HepG2 (cell line): ENCODE results near the gene CHKB. TPM values are rescaled to one million over a fixed set of nuclear protein-coding genes. Genes with fewer than 3 reads are reported as not detected.

ENCODE experiments used
- AKAP8 ChIP-seq: sonication (generic); formaldehyde crosslinking; IDR thresholded peaks from 2 replicates; pipeline ENCODE4 v1.5.1; 2020; ENCODE audit warnings: mild to moderate bottlenecking, missing genetic modification reagents
- CAMTA2 ChIP-seq: sonication (generic); formaldehyde crosslinking; IDR thresholded peaks from 2 replicates; pipeline ENCODE4 v1.4.0; 2020; ENCODE audit warnings: mild to moderate bottlenecking, missing genetic modification reagents, borderline replicate concordance
- FOXK1 ChIP-seq: sonication (generic); formaldehyde crosslinking; IDR thresholded peaks from 2 replicates; pipeline ENCODE4 v1.4.0; 2020; ENCODE audit warnings: low read depth, missing genetic modification reagents, borderline replicate concordance
- FOXK2 ChIP-seq: fragments of 450-650 bp; IDR thresholded peaks from 2 replicates; pipeline ENCODE4 v1.6.1; 2016
- HDAC6 ChIP-seq: fragments of 200-600 bp; sonication (generic); IDR thresholded peaks from 2 replicates; pipeline ENCODE4 v1.7.0; 2017; ENCODE audit warnings: mild to moderate bottlenecking, antibody characterized with exemption, low read length, low read depth
- HNRNPL ChIP-seq: fragments of 200-400 bp; formaldehyde crosslinking; IDR thresholded peaks from 2 replicates; pipeline ENCODE4 v1.6.1; 2017; ENCODE audit warnings: mild to moderate bottlenecking, low read depth, low read length
- KAT7 ChIP-seq: IDR thresholded peaks from 2 replicates; pipeline ENCODE4 v1.6.1; 2018; ENCODE audit warnings: borderline replicate concordance, missing compliant biosample characterization
- NAIF1 ChIP-seq: sonication (generic); formaldehyde crosslinking; IDR thresholded peaks from 2 replicates; pipeline ENCODE4 v1.5.0; 2020; ENCODE audit warnings: mild to moderate bottlenecking, missing genetic modification reagents, borderline replicate concordance
- NFRKB ChIP-seq: fragments of 450-650 bp; IDR thresholded peaks from 2 replicates; pipeline ENCODE4 v1.6.1; 2017
- NPAS2 ChIP-seq: sonication (generic); formaldehyde crosslinking; IDR thresholded peaks from 2 replicates; pipeline ENCODE4 v1.8.0; 2022; ENCODE audit warnings: mild to moderate bottlenecking, missing genetic modification reagents, borderline replicate concordance
- PHF21A ChIP-seq: sonication (generic); formaldehyde crosslinking; IDR thresholded peaks from 2 replicates; pipeline ENCODE4 v1.5.0; 2020; ENCODE audit warnings: mild to moderate bottlenecking, missing genetic modification reagents
- ZFP36L1 ChIP-seq: sonication (generic); formaldehyde crosslinking; IDR thresholded peaks from 2 replicates; pipeline ENCODE4 v1.8.0; 2022; ENCODE audit warnings: mild to moderate bottlenecking, missing genetic modification reagents, moderate library complexity
- ZIK1 ChIP-seq: sonication (generic); formaldehyde crosslinking; IDR thresholded peaks from 2 replicates; pipeline ENCODE4 v1.5.0; 2020; ENCODE audit warnings: mild to moderate bottlenecking, low read depth, missing genetic modification reagents, borderline replicate concordance
- ZNF10 ChIP-seq: sonication (generic); formaldehyde crosslinking; IDR thresholded peaks from 2 replicates; pipeline ENCODE4 v1.4.0; 2020; ENCODE audit warnings: mild to moderate bottlenecking, low read depth, missing genetic modification reagents, borderline replicate concordance
- ZNF124 ChIP-seq: sonication (generic); formaldehyde crosslinking; IDR thresholded peaks from 2 replicates; pipeline ENCODE4 v1.4.0; 2020; ENCODE audit warnings: missing genetic modification reagents
- ZNF263 ChIP-seq: sonication (generic); formaldehyde crosslinking; IDR thresholded peaks from 2 replicates; pipeline ENCODE4 v1.4.0; 2020; ENCODE audit warnings: missing genetic modification reagents
- ZNF317 ChIP-seq: sonication (generic); formaldehyde crosslinking; IDR thresholded peaks from 2 replicates; pipeline ENCODE4 v1.5.0; 2020; ENCODE audit warnings: mild to moderate bottlenecking, missing genetic modification reagents
- ZNF326 ChIP-seq: sonication (generic); formaldehyde crosslinking; IDR thresholded peaks from 2 replicates; pipeline ENCODE4 v1.4.0; 2020; ENCODE audit warnings: missing genetic modification reagents, borderline replicate concordance
- ZNF383 ChIP-seq: sonication (generic); formaldehyde crosslinking; IDR thresholded peaks from 2 replicates; pipeline ENCODE4 v1.4.0; 2020; ENCODE audit warnings: missing genetic modification reagents, mild to moderate bottlenecking, borderline replicate concordance
- ZNF543 ChIP-seq: sonication (generic); formaldehyde crosslinking; IDR thresholded peaks from 2 replicates; pipeline ENCODE4 v1.4.0; 2020; ENCODE audit warnings: mild to moderate bottlenecking, missing genetic modification reagents
- ZNF850 ChIP-seq: sonication (generic); formaldehyde crosslinking; conservative IDR thresholded peaks from 2 replicates; pipeline ENCODE4 v1.9.0; 2021; ENCODE audit warnings: mild to moderate bottlenecking, missing genetic modification reagents
- ZSCAN25 ChIP-seq: sonication (generic); formaldehyde crosslinking; IDR thresholded peaks from 2 replicates; pipeline ENCODE4 v1.8.0; 2022; ENCODE audit warnings: mild to moderate bottlenecking, missing genetic modification reagents
- polyA plus RNA-seq, 8 experiments: library from polyadenylated mRNA; depleted of rRNA in 3 of 8; stranded (reverse) in 7 of 8; unstranded in 1 of 8; fragments of >200 nt; fragmentation: Illumina TruSeq in 4 of 8; extraction: Trizol in 4 of 8; gene quantifications; 2 replicates each; pipeline versions ENCODE4 v1.2.1 to v1.2.3, GENCODE V29; 2011 to 2016; ENCODE audit warnings: low read depth in 4 of 8, missing spikeins in 1 of 8, mixed read lengths in 1 of 8; ENCODE audit not compliant: insufficient read depth in 1 of 8
- total RNA-seq, 5 experiments: library from RNA; depleted of rRNA; stranded (reverse); fragments of >200 nt; fragmentation: Illumina TruSeq; extraction: Trizol; gene quantifications; 2 replicates each; pipeline ENCODE4 v1.2.3, GENCODE V29; 2016; ENCODE audit warnings: low read depth in 1 of 5
- TF ChIP-seq, protein P1 (sequence below): sonication (generic); formaldehyde crosslinking; IDR thresholded peaks from 2 replicates; pipeline ENCODE4 v1.4.0; 2020; ENCODE audit warnings: missing genetic modification reagents
- TF ChIP-seq, protein P2 (sequence below): sonication (generic); formaldehyde crosslinking; IDR thresholded peaks from 2 replicates; pipeline ENCODE4 v1.9.0; 2022; ENCODE audit warnings: missing genetic modification reagents, mild to moderate bottlenecking, borderline replicate concordance
- TF ChIP-seq, protein P3 (sequence below): sonication (generic); formaldehyde crosslinking; IDR thresholded peaks from 2 replicates; pipeline ENCODE4 v1.9.0; 2021; ENCODE audit warnings: missing genetic modification reagents, borderline replicate concordance
- TF ChIP-seq, protein P4 (sequence below): sonication (generic); formaldehyde crosslinking; IDR thresholded peaks from 2 replicates; pipeline ENCODE4 v1.4.0; 2020; ENCODE audit warnings: mild to moderate bottlenecking, missing genetic modification reagents

CHKB gene
- total and polyA plus RNA-seq, 2 of the 13 experiments (the other 11 are each of a cell fraction or from before 2014, with no cell fraction given), result 24.5 to 42.7 TPM

DNA sequence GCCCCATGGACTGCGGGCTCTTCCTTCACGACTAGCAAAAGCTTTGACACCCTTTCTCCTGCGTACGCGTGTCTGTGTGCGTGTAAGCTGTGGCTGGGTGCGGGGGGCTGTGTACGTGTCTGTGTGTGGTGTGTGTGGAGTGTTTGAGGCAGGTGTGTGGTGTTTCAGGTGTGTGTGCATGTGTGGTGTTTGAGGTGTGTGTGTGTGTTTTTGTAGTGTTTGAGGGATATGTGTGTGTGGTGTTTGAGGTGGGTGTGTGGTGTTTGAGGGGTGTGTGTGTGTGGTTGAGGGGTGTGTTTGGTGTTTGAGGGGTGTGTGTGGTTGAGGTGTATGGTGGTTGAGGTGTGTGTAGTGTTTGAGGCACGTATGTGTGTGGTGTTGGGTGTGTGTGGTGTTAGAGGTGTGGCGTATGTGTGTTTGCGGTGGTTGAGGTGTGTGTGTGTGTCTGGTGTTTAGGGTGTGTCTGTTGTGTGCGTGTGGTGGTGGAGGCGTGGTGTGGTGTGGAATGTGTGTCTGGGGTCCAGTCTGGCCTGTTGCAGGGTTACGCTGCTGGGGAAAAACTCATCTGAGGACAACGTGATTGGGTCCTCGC, 46.0 kb upstream of the CHKB start (continued):
- TF ChIP-seq, protein P1, sequence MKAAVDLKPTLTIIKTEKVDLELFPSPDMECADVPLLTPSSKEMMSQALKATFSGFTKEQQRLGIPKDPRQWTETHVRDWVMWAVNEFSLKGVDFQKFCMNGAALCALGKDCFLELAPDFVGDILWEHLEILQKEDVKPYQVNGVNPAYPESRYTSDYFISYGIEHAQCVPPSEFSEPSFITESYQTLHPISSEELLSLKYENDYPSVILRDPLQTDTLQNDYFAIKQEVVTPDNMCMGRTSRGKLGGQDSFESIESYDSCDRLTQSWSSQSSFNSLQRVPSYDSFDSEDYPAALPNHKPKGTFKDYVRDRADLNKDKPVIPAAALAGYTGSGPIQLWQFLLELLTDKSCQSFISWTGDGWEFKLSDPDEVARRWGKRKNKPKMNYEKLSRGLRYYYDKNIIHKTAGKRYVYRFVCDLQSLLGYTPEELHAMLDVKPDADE, result no peak
- TF ChIP-seq ZNF383 (CRISPR knock-in tag) (no peak), ZIK1 (no peak), ZNF124 (CRISPR knock-in tag) (no peak), HDAC6 (no peak), AKAP8 (CRISPR knock-in tag) (no peak), FOXK2 (no peak), ZSCAN25 (no peak), NPAS2 (CRISPR knock-in tag) (no peak), ZNF326 (CRISPR knock-in tag) (no peak), CAMTA2 (CRISPR knock-in tag) (no peak), PHF21A (CRISPR knock-in tag) (0 out of 2 replicates have a peak, but pooled peaks have one; percentile 0), ZNF317 (CRISPR knock-in tag) (no peak), ZNF850 (CRISPR knock-in tag) (no peak), FOXK1 (no peak), HNRNPL (0 out of 2 replicates have a peak, but pooled peaks have one; percentile 21), ZNF263 (CRISPR knock-in tag) (no peak), ZNF10 (CRISPR knock-in tag) (no peak), NFRKB (no peak), ZFP36L1 (0 out of 2 replicates have a peak, but pooled peaks have one; percentile 12), NAIF1 (CRISPR knock-in tag) (no peak), ZNF543 (CRISPR knock-in tag) (no peak), KAT7 (CRISPR knock-in tag) (0 out of 2 replicates have a peak, but pooled peaks have one; percentile 7)
- TF ChIP-seq, protein P2, sequence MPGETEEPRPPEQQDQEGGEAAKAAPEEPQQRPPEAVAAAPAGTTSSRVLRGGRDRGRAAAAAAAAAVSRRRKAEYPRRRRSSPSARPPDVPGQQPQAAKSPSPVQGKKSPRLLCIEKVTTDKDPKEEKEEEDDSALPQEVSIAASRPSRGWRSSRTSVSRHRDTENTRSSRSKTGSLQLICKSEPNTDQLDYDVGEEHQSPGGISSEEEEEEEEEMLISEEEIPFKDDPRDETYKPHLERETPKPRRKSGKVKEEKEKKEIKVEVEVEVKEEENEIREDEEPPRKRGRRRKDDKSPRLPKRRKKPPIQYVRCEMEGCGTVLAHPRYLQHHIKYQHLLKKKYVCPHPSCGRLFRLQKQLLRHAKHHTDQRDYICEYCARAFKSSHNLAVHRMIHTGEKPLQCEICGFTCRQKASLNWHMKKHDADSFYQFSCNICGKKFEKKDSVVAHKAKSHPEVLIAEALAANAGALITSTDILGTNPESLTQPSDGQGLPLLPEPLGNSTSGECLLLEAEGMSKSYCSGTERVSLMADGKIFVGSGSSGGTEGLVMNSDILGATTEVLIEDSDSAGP (CRISPR knock-in tag), result no peak
- TF ChIP-seq, protein P3, sequence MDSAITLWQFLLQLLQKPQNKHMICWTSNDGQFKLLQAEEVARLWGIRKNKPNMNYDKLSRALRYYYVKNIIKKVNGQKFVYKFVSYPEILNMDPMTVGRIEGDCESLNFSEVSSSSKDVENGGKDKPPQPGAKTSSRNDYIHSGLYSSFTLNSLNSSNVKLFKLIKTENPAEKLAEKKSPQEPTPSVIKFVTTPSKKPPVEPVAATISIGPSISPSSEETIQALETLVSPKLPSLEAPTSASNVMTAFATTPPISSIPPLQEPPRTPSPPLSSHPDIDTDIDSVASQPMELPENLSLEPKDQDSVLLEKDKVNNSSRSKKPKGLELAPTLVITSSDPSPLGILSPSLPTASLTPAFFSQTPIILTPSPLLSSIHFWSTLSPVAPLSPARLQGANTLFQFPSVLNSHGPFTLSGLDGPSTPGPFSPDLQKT (CRISPR knock-in tag), result no peak
- TF ChIP-seq, protein P4, sequence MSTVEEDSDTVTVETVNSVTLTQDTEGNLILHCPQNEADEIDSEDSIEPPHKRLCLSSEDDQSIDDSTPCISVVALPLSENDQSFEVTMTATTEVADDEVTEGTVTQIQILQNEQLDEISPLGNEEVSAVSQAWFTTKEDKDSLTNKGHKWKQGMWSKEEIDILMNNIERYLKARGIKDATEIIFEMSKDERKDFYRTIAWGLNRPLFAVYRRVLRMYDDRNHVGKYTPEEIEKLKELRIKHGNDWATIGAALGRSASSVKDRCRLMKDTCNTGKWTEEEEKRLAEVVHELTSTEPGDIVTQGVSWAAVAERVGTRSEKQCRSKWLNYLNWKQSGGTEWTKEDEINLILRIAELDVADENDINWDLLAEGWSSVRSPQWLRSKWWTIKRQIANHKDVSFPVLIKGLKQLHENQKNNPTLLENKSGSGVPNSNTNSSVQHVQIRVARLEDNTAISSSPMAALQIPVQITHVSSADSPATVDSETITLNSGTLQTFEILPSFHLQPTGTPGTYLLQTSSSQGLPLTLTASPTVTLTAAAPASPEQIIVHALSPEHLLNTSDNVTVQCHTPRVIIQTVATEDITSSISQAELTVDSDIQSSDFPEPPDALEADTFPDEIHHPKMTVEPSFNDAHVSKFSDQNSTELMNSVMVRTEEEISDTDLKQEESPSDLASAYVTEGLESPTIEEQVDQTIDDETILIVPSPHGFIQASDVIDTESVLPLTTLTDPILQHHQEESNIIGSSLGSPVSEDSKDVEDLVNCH, result no peak
